Measurements from ENCODE around the gene KAT14.
"Not testable (repeated sequence)": the region's sequence is repeated elsewhere in the genome, so short reads cannot be mapped to it uniquely, and the experiment has no call there.

KAT14 gene

DNA sequence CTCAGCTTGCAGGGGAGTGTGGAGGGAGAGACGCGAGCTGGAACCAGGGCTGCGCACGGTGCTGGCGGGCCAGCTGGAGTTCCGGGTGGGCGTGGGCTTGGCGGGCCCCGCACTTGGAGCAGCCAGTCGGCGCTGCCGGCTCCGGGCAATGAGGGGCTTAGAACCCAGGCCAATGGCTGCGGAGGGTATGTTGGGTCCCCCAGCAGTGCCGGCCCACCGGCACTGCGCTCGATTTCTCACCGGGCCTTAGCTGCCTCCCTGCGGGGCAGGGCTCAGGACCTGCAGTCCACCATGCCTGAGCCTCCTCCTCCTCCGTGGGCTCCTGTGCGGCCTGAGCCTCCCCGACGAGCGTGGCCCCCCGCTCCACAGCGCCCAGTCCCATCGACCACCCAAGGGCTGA, 89.1 kb downstream of the KAT14 start:
- DNase-seq: not testable (repeated sequence)

DNA sequence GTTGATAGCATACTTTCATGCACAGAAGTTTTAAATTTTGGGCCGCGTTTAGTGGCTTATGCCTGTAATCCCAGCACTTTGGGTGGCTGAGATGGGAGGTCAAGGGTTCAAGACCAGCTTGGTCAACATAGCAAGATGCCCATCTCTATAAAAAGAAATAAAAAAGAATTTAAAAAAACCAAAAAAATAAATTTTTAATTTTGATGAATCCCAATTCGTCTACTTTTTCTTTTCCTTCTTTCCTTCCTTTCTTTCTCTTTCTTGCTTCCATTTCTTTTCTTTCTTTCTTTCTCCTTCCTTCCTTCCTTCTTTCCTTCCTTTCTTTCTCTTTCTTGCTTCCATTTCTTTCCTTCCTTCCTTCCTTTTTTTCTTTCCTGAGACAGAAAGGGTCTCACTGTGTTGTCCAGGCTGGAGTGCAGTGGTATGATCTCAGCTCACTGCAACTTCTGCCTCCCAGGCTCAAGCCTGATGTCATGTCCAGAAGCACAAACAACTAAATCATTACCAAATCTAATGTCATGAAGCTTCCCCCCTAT, 95.8 kb downstream of the KAT14 start:
- no peak for DNase-seq

Data from NCI-H1694 (cell line).